Prostate gland (tissue), 2 donors: ENCODE results near the gene THRB. TPM values are rescaled to one million over a fixed set of nuclear protein-coding genes. Genes with fewer than 3 reads are reported as not detected.

ENCODE experiments used
- DNase-seq: peaks from one replicate; pipeline ENCODE4 v3.0.0-alpha.2; 2019; ENCODE audit warnings: low spot score
- H3K27ac ChIP-seq, 2 donors: fragments of 200-600 bp; sonication (generic); 2 replicates each; pipeline ENCODE4 v1.5.1; 2017 to 2019
- H3K27me3 ChIP-seq: fragments of 200-600 bp; sonication (generic); replicated peaks from 2 replicates; pipeline ENCODE4 v1.5.1; 2019; ENCODE audit not compliant: insufficient read depth
- H3K36me3 ChIP-seq, 2 donors: fragments of 200-600 bp; sonication (generic); 1 replicate in 1 of 2; 2 replicates in 1 of 2; pipeline versions ENCODE4 v1.5.1 to v1.8.1; 2017 to 2019
- H3K4me1 ChIP-seq: fragments of 200-600 bp; sonication (generic); replicated peaks from 2 replicates; pipeline ENCODE4 v1.5.1; 2019
- H3K4me3 ChIP-seq, 2 donors: fragments of 200-600 bp; sonication (generic); 2 replicates each; pipeline ENCODE4 v1.5.1; 2017 to 2019
- H3K9me3 ChIP-seq: fragments of 200-600 bp; sonication (generic); 2 replicates; pipeline ENCODE4 v1.5.1; 2017
- CTCF ChIP-seq, 4 experiments: fragments of 200-600 bp in 2 of 4; fragments of 450-650 bp in 2 of 4; sonication (generic) in 2 of 4; IDR thresholded peaks; 1 replicate in 3 of 4; 2 replicates in 1 of 4; pipeline ENCODE4 v1.5.1; 2016 to 2019; ENCODE audit warnings: antibody characterized with exemption in 4 of 4, mild to moderate bottlenecking in 2 of 4, moderate library complexity in 2 of 4
- POLR2A ChIP-seq: fragments of 450-650 bp; IDR thresholded peaks from one replicate; pipeline ENCODE4 v1.6.1; 2016; ENCODE audit warnings: antibody characterized with exemption, mild to moderate bottlenecking
- POLR2AphosphoS5 ChIP-seq: sonication (generic); formaldehyde crosslinking; IDR thresholded peaks from one replicate; pipeline ENCODE4 v1.6.1; 2017; ENCODE audit warnings: antibody characterized with exemption
- WGBS: methylation state at CpG from one replicate; pipeline ENCODE4 v1.1.5; 2018; 5-methylcytosine and 5-hydroxymethylcytosine counted together
- intact Hi-C: fragments of 100-400 bp; cut with DNase I; formaldehyde crosslinking; loops from one replicate; pipeline ENCODE4 v1.14.2; 2022
- total RNA-seq, 2 donors: library from RNA; depleted of rRNA; stranded (reverse); fragments of >200 nt; gene quantifications; one replicate each; pipeline ENCODE4 v1.1.0, GENCODE V29; 2016

THRB gene
- total RNA-seq, 2 donors from 2014 or later = 13.0 to 39.6 TPM

GRCh38 chr3:24258727-24259600, 235.7 kb downstream of the THRB start:
- WGBS = 81% methylated on average over 12 of the region's 12 CpGs
- H3K4me1 ChIP-seq = no peaks in the 10 kb centered on the region
- H3K9me3 ChIP-seq = no peaks in the 10 kb centered on the region
- H3K4me3 ChIP-seq = no peak overlapping the region
- DNase-seq = no peak
- TF ChIP-seq POLR2AphosphoS5 (no peak), CTCF (IDR thresholded peaks at IDR 0.05) (no peak), POLR2A (no peak)
- no peaks in the 10 kb centered on the region for H3K27me3 ChIP-seq
- H3K27ac ChIP-seq = no peak overlapping the region
- intact Hi-C loops = no loop called here
- no peaks in the 10 kb centered on the region for H3K36me3 ChIP-seq

DNA sequence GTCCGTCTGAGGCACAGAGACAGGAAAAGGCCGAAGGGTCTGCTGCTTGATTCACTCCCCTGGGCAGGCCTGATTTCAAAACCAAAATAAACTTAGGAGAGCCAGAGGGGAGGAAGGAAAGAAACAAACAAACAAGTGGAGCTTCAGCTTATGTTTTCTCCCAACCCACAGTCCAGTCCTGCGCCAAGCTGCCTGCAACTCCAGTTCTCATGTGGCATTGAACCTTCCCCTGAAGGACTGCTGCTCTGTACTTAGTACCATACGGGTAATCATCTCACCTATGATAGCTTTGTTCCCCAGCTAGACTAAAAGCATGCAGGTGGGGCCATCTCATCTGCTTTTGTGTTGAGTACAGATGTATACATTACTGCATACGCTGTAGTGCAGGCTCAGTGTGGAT, 236.4 kb downstream of the THRB start:
- DNase-seq = no peak
- intact Hi-C loops = no loop called here
- WGBS = 94% methylated on average over 5 of the region's 5 CpGs
- H3K4me1 ChIP-seq = no peaks in the 10 kb centered on the region
- no peak for TF ChIP-seq POLR2AphosphoS5
- no peak for TF ChIP-seq POLR2A
- no peak for TF ChIP-seq CTCF (IDR thresholded peaks at IDR 0.05)
- H3K4me3 ChIP-seq = no peak overlapping the region
- no peaks in the 10 kb centered on the region for H3K36me3 ChIP-seq
- no peaks in the 10 kb centered on the region for H3K27me3 ChIP-seq
- no peaks in the 10 kb centered on the region for H3K9me3 ChIP-seq
- no peak overlapping the region for H3K27ac ChIP-seq

DNA sequence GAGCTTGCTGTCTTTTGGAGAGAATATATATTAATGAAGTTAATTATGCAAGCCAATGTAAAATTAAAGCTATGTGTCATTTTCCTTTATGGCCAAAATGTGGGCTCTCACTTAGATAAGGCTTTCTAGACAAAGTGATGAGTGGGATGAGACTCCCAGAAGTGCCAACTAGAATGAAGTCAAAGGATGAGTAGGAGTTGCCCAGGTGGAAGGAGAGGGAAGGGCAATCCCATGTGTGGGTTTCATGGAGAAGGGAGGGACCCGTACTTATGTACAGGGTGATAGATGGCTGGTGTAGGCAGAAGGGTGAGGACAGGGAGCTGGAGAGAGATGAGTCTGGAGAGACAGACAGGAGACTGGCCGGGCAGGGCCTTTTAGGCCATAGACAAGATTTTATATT, 239.2 kb downstream of the THRB start:
- TF ChIP-seq CTCF (IDR thresholded peaks at IDR 0.05) (no peak), POLR2A (no peak), POLR2AphosphoS5 (no peak)
- Histone ChIP-seq H3K27ac (no peak overlapping the region), H3K4me1 (no peaks in the 10 kb centered on the region), H3K9me3 (no peaks in the 10 kb centered on the region), H3K36me3 (no peaks in the 10 kb centered on the region), H3K4me3 (no peak overlapping the region), H3K27me3 (no peaks in the 10 kb centered on the region)
- WGBS = 96% methylated on average over 2 of the region's 2 CpGs
- intact Hi-C loops = no loop called here
- no peak for DNase-seq

GRCh38 chr3:24254649-24255048, 240.0 kb downstream of the THRB start:
- WGBS = 67% methylated on average over 1 of the region's 1 CpG
- Histone ChIP-seq H3K9me3 (no peaks in the 10 kb centered on the region), H3K4me3 (no peak overlapping the region), H3K36me3 (no peaks in the 10 kb centered on the region), H3K4me1 (no peaks in the 10 kb centered on the region), H3K27me3 (no peaks in the 10 kb centered on the region), H3K27ac (no peak overlapping the region)
- no peak for DNase-seq
- intact Hi-C loops = no loop called here
- TF ChIP-seq POLR2A = no peak
- no peak for TF ChIP-seq CTCF (IDR thresholded peaks at IDR 0.05)

GRCh38 chr3:24253336-24253735, 241.3 kb downstream of the THRB start:
- no peak for TF ChIP-seq POLR2A
- TF ChIP-seq POLR2AphosphoS5 = no peak
- TF ChIP-seq CTCF (IDR thresholded peaks at IDR 0.05) = no peak
- Histone ChIP-seq H3K27me3 (no peaks in the 10 kb centered on the region), H3K9me3 (no peaks in the 10 kb centered on the region), H3K36me3 (no peaks in the 10 kb centered on the region), H3K27ac (no peak overlapping the region), H3K4me3 (no peak overlapping the region), H3K4me1 (no peaks in the 10 kb centered on the region)
- no peak for DNase-seq
- WGBS = 65% methylated on average over 1 of the region's 1 CpG
- intact Hi-C loops = no loop called here
